H1 (cell line): ENCODE measurements around the gene BBLN. TPM values are rescaled to one million over a fixed set of nuclear protein-coding genes. Genes with fewer than 3 reads are reported as not detected.

Source experiments
- CTCF ChIA-PET: fragments of 300-600 bp; sonication (Branson Sonifier 250); formaldehyde crosslinking; loops from one replicate; lab custom pipeline; 2021; ENCODE audit not compliant: partially characterized antibody; lab: Charles Lee
- POLR2A ChIA-PET: fragments of 300-600 bp; sonication (Branson Sonifier 250); formaldehyde crosslinking; loops from one replicate; lab custom pipeline; 2021; ENCODE audit warnings: inconsistent platforms; ENCODE audit not compliant: partially characterized antibody; lab: Charles Lee
- DNase-seq, 2 experiments: peaks; one replicate each; pipeline versions ENCODE4 v3.0.0 to v3.0.0-alpha.2; 2010 to 2022; ENCODE audit warnings: low spot score in 2 of 2, low read depth in 1 of 2, mixed read lengths in 1 of 2
- FAIRE-seq: peaks from 2 replicates; lab custom pipeline; 2011; peaks lifted over from hg19 to GRCh38; lab: Jason Lieb, UNC
- H2AFZ ChIP-seq: 2 replicates; pipeline ENCODE4 v1.8.1; 2012; ENCODE audit warnings: low read length, inconsistent platforms
- H2AK5ac ChIP-seq: 2 replicates; pipeline ENCODE4 v1.6.1; 2013; ENCODE audit warnings: low read depth, low read length
- H2BK120ac ChIP-seq: replicated peaks from 2 replicates; pipeline ENCODE3; 2013; ENCODE audit warnings: low read depth, low read length, inconsistent platforms
- H2BK12ac ChIP-seq: 2 replicates; pipeline ENCODE4 v1.6.1; 2013; ENCODE audit warnings: low read depth, low read length
- H2BK15ac ChIP-seq: 2 replicates; pipeline ENCODE4 v1.6.1; 2013; ENCODE audit warnings: low read length
- H2BK20ac ChIP-seq: 2 replicates; pipeline ENCODE4 v1.6.1; 2013; ENCODE audit warnings: low read length
- H2BK5ac ChIP-seq: 2 replicates; pipeline ENCODE4 v1.6.1; 2013; ENCODE audit warnings: low read depth, low read length
- H3K14ac ChIP-seq: 2 replicates; pipeline ENCODE4 v1.6.1; 2013; ENCODE audit warnings: inconsistent platforms; ENCODE audit not compliant: insufficient read length
- H3K18ac ChIP-seq: 2 replicates; pipeline ENCODE4 v1.6.1; 2013; ENCODE audit warnings: low read length; ENCODE audit errors: extremely low read depth
- H3K23ac ChIP-seq: 2 replicates; pipeline ENCODE4 v1.6.1; 2013; ENCODE audit warnings: inconsistent platforms; ENCODE audit not compliant: insufficient read length
- H3K23me2 ChIP-seq: 2 replicates; pipeline ENCODE4 v1.6.1; 2013; ENCODE audit warnings: low read depth, low read length
- H3K27ac ChIP-seq: 2 replicates; pipeline ENCODE4 v1.6.1; 2011; ENCODE audit warnings: low read depth, low read length, inconsistent platforms
- H3K27me3 ChIP-seq, 4 experiments: replicated peaks in 1 of 4; 1 replicate in 1 of 4; 2 replicates in 3 of 4; pipeline versions ENCODE4 v1.6.1 to v1.8.1; 2011 to 2013; ENCODE audit warnings: low read length in 3 of 4, mild to moderate bottlenecking in 3 of 4, inconsistent platforms in 2 of 4, mixed read lengths in 2 of 4, moderate library complexity in 1 of 4; ENCODE audit not compliant: control insufficient read depth in 3 of 4, insufficient read depth in 3 of 4; ENCODE audit errors: extremely low read depth in 1 of 4
- H3K36me3 ChIP-seq, 4 experiments: 2 replicates each; pipeline versions ENCODE4 v1.6.1 to v1.8.1; 2011 to 2013; ENCODE audit warnings: mild to moderate bottlenecking in 4 of 4, low read length in 3 of 4, moderate library complexity in 2 of 4, control low read depth in 1 of 4, inconsistent platforms in 1 of 4; ENCODE audit not compliant: insufficient read depth in 4 of 4, control insufficient read depth in 2 of 4
- H3K4ac ChIP-seq: replicated peaks from 2 replicates; pipeline ENCODE3; 2013; ENCODE audit warnings: low read length, low read depth, mixed read lengths, inconsistent platforms; ENCODE audit not compliant: insufficient read length
- H3K4me1 ChIP-seq, 4 experiments: replicated peaks in 1 of 4; 1 replicate in 1 of 4; 2 replicates in 3 of 4; pipeline versions ENCODE4 v1.6.1 to v1.8.1; 2011 to 2013; ENCODE audit warnings: low read length in 3 of 4, inconsistent platforms in 2 of 4, mixed read lengths in 1 of 4; ENCODE audit not compliant: insufficient read depth in 4 of 4, control insufficient read depth in 3 of 4
- H3K4me2 ChIP-seq, 2 experiments: 2 replicates each; pipeline versions ENCODE4 v1.6.1 to v1.8.1; 2011 to 2013; ENCODE audit warnings: low read depth in 2 of 2, low read length in 2 of 2, control low read depth in 1 of 2, inconsistent platforms in 1 of 2, mild to moderate bottlenecking in 1 of 2; ENCODE audit not compliant: insufficient read depth in 1 of 2
- H3K4me3 ChIP-seq, 4 experiments: fragments of 200-600, 300-600 bp in 1 of 4; sonication (generic), shearing (Covaris generic), sonication (Bioruptor Twin) in 1 of 4; 2 replicates each; pipeline versions ENCODE4 v1.5.1 to v1.8.1; 2011 to 2016; ENCODE audit warnings: low read length in 4 of 4, low read depth in 3 of 4, control low read depth in 2 of 4, inconsistent platforms in 2 of 4, mild to moderate bottlenecking in 2 of 4, mixed read lengths in 1 of 4, moderate library complexity in 1 of 4; ENCODE audit not compliant: insufficient read depth in 2 of 4; ENCODE audit errors: extremely low read depth in 1 of 4
- H3K56ac ChIP-seq: replicated peaks from 2 replicates; pipeline ENCODE3; 2013; ENCODE audit warnings: low read depth, mild to moderate bottlenecking, mixed read lengths, low read length, inconsistent platforms; ENCODE audit not compliant: insufficient read length
- H3K79me1 ChIP-seq: 2 replicates; pipeline ENCODE4 v1.6.1; 2013; ENCODE audit warnings: low read depth, low read length, control low read depth
- H3K79me2 ChIP-seq, 2 experiments: 2 replicates each; pipeline versions ENCODE4 v1.6.1 to v1.8.1; 2012 to 2013; ENCODE audit warnings: low read length in 2 of 2, mild to moderate bottlenecking in 2 of 2, inconsistent platforms in 1 of 2; ENCODE audit not compliant: insufficient read depth in 2 of 2, control insufficient read depth in 1 of 2
- H3K9ac ChIP-seq, 4 experiments: replicated peaks in 1 of 4; 1 replicate in 1 of 4; 2 replicates in 3 of 4; pipeline versions ENCODE4 v1.6.1 to v1.8.1; 2011 to 2013; ENCODE audit warnings: low read depth in 3 of 4, low read length in 3 of 4, control low read depth in 2 of 4, mild to moderate bottlenecking in 2 of 4, moderate library complexity in 2 of 4, inconsistent platforms in 1 of 4; ENCODE audit errors: extremely low read depth in 1 of 4
- H3K9me3 ChIP-seq, 2 experiments: 2 replicates each; pipeline versions ENCODE4 v1.6.1 to v1.8.1; 2012 to 2013; ENCODE audit warnings: mild to moderate bottlenecking in 2 of 2, moderate library complexity in 2 of 2, control low read depth in 1 of 2, inconsistent platforms in 1 of 2, low read depth in 1 of 2, low read length in 1 of 2, mixed read lengths in 1 of 2; ENCODE audit not compliant: insufficient read depth in 2 of 2
- H4K20me1 ChIP-seq, 2 experiments: replicated peaks in 1 of 2; 2 replicates each; pipeline versions ENCODE3 to v1.8.1; 2011 to 2013; ENCODE audit warnings: inconsistent platforms in 2 of 2, low read length in 2 of 2, mild to moderate bottlenecking in 1 of 2; ENCODE audit not compliant: insufficient read depth in 2 of 2, control insufficient read depth in 1 of 2
- H4K5ac ChIP-seq: 2 replicates; pipeline ENCODE4 v1.6.1; 2013; ENCODE audit warnings: low read length, low read depth, mixed read lengths, inconsistent platforms; ENCODE audit not compliant: insufficient read length
- H4K8ac ChIP-seq: 2 replicates; pipeline ENCODE4 v1.8.0; 2013; ENCODE audit warnings: mild to moderate bottlenecking, moderate library complexity, low read length, inconsistent platforms; ENCODE audit not compliant: insufficient read depth; ENCODE audit errors: extremely low read depth
- H4K91ac ChIP-seq: replicated peaks from 2 replicates; pipeline ENCODE3; 2013; ENCODE audit warnings: low read length, mixed read lengths, inconsistent platforms; ENCODE audit not compliant: insufficient read length
- BACH1 ChIP-seq: IDR thresholded peaks from 2 replicates; pipeline ENCODE4 v1.6.1; 2012; ENCODE audit warnings: low read length, improper control_type of control experiment
- CEBPB ChIP-seq: IDR thresholded peaks from 2 replicates; pipeline ENCODE4 v1.6.1; 2012; ENCODE audit warnings: low read depth, low read length
- CTBP2 ChIP-seq: IDR thresholded peaks from 2 replicates; pipeline ENCODE4 v1.7.0; 2011; ENCODE audit warnings: borderline replicate concordance, mild to moderate bottlenecking, moderate library complexity, mixed read lengths, low read length; ENCODE audit not compliant: insufficient read depth, insufficient read length
- HDAC2 ChIP-seq, 2 experiments: fragments of 300-600 bp in 1 of 2; sonication (generic) in 1 of 2; IDR thresholded peaks; 2 replicates each; pipeline ENCODE4 v1.6.1; 2011 to 2012; ENCODE audit warnings: low read depth in 2 of 2, low read length in 2 of 2, mild to moderate bottlenecking in 2 of 2, moderate library complexity in 2 of 2, borderline replicate concordance in 1 of 2, inconsistent platforms in 1 of 2
- KDM5A ChIP-seq: fragments of 200-600 bp; IDR thresholded peaks from 2 replicates; pipeline ENCODE4 v1.7.1; 2012; ENCODE audit warnings: mild to moderate bottlenecking, low read length, inconsistent platforms, mixed read lengths
- RFX5 ChIP-seq: IDR thresholded peaks from 2 replicates; pipeline ENCODE4 v1.6.1; 2011; ENCODE audit warnings: low read depth, low read length, improper control_type of control experiment, borderline replicate concordance
- SIRT6 ChIP-seq: IDR thresholded peaks from one replicate; pipeline ENCODE4 v1.7.1; 2012; ENCODE audit warnings: low read length, inconsistent platforms
- SP4 ChIP-seq: IDR thresholded peaks from 2 replicates; pipeline ENCODE4 v1.6.1; 2012; ENCODE audit warnings: low read length, inconsistent platforms
- SRF ChIP-seq: IDR thresholded peaks from 2 replicates; pipeline ENCODE4 v1.6.1; 2011; ENCODE audit warnings: mild to moderate bottlenecking, low read depth, low read length, moderate library complexity
- TBP ChIP-seq: IDR thresholded peaks from 2 replicates; pipeline ENCODE4 v1.6.1; 2011; ENCODE audit warnings: low read depth, low read length, improper control_type of control experiment
- WGBS, 2 experiments: shearing (Covaris generic) in 1 of 2; methylation state at CpG; one replicate each; pipeline versions ENCODE4 v1.1.6 to v1.1.7; 2013 to 2015; ENCODE audit warnings: low lambda C conversion rate in 2 of 2, mixed read lengths in 2 of 2, inconsistent platforms in 1 of 2, low coverage in 1 of 2, missing lambda C conversion rate in 1 of 2; ENCODE audit not compliant: insufficient replicate concordance in 2 of 2, insufficient coverage in 1 of 2, insufficient read length in 1 of 2; ENCODE audit errors: extremely low coverage in 1 of 2, missing lambda C conversion rate in 1 of 2; 5-methylcytosine and 5-hydroxymethylcytosine counted together
- polyA plus RNA-seq, 7 experiments: library from polyadenylated mRNA; depleted of rRNA in 3 of 7; stranded (reverse) in 5 of 7; unstranded in 2 of 7; fragments of >200 nt in 5 of 7; fragments of 200-250 nt in 2 of 7; gene quantifications; 1 replicate in 5 of 7; 2 replicates in 1 of 7; 4 replicates in 1 of 7; pipeline versions ENCODE4 v1.2.1 to v1.2.3, GENCODE V29; 2011 to 2013; ENCODE audit warnings: missing spikeins in 2 of 7, mixed read lengths in 2 of 7
- total RNA-seq: library from RNA; stranded (reverse); fragmentation: NEBNext Ultra II Directional; extraction: Animal tissue kit (Norgen Biotek cat#: 25700); gene quantifications from 2 replicates; pipeline ENCODE4 v1.2.1, GENCODE V29; 2021

The BBLN gene
- total and polyA plus RNA-seq, 2 of the 8 experiments (the other 6 are each of a cell fraction or from before 2014, with no cell fraction given) = 63.1 to 164 TPM

DNA sequence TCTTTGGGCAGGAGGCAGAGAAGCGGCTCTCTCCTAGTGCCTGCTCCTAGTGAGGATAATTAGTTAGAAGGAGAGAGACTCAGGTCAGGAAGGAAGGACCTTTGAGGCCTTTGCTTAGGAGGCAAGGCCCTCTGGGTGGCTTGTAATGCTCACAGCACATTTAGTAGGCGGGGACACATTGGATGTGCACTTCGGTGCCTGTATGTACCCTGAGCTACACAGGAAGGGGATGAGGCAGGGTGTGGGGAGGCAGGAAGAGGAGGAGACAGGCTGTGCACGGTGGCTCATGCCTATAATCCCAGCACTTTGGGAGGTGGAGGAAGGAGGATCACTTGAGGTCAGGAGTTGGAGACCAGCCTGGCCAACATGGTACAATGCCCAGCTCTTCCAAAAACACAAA lies 18.0 kb upstream of the BBLN start:
- H3K14ac ChIP-seq = no peak overlapping the region
- H2BK12ac ChIP-seq = no peak overlapping the region
- DNase-seq (no peak), FAIRE-seq (no peak)
- ChIA-PET POLR2A (interaction anchor here (1.4 to 1.5 kb wide), 2 partner anchors 8 to 20 kb away, joined by 3 read pairs; no protein-coding TSS in a partner anchor), CTCF (interaction anchor here (0.6 to 2.8 kb wide), 5 partner anchors 9 to 39 kb away, joined by 3 to 15 read pairs (median 12); no protein-coding TSS in a partner anchor)
- no peak overlapping the region for H3K18ac ChIP-seq
- no peaks in the 10 kb centered on the region for H3K27me3 ChIP-seq
- H2BK120ac ChIP-seq = no peak overlapping the region
- H3K4me1 ChIP-seq = no peaks in the 10 kb centered on the region
- H3K23ac ChIP-seq = no peak overlapping the region
- H2AK5ac ChIP-seq = no peak overlapping the region
- no peak overlapping the region for H3K56ac ChIP-seq
- H3K79me1 ChIP-seq = no peaks in the 10 kb centered on the region
- 87% methylated on average over 4 of the region's 4 CpGs; no CpG with 5 or more reads in 1 of the 2 experiments for WGBS, 2 experiments
- no peaks in the 10 kb centered on the region for H3K23me2 ChIP-seq
- no peak overlapping the region for H3K4me2 ChIP-seq
- no peak overlapping the region for H3K9ac ChIP-seq
- H2BK20ac ChIP-seq = no peak overlapping the region
- no peak overlapping the region for H3K4ac ChIP-seq
- H3K4me3 ChIP-seq = no peak overlapping the region
- no peak overlapping the region for H2BK15ac ChIP-seq
- no peaks in the 10 kb centered on the region for H4K20me1 ChIP-seq
- H3K79me2 ChIP-seq = no peaks in the 10 kb centered on the region
- no peak overlapping the region for H2BK5ac ChIP-seq
- no peak overlapping the region for H3K27ac ChIP-seq
- no peak overlapping the region for H4K5ac ChIP-seq
- no peak overlapping the region for H2AFZ ChIP-seq
- H3K36me3 ChIP-seq = no peaks in the 10 kb centered on the region
- H3K9me3 ChIP-seq = no peaks in the 10 kb centered on the region
- H4K8ac ChIP-seq = no peak overlapping the region; the same call in 1 of the 2 replicates
- no peak overlapping the region for H4K91ac ChIP-seq
- TF ChIP-seq SP4 (no peak), SRF (no peak), CEBPB (no peak), SIRT6 (no peak), HDAC2 (IDR thresholded peaks at IDR 0.05; ENCODE audit: borderline replicate concordance in 1 of 2, low read depth in 2 of 2, low read length in 2 of 2) (no peak), CTBP2 (no peak), KDM5A (no peak), RFX5 (no peak), BACH1 (no peak), TBP (no peak)
